LHCN-M2 (cell line): ENCODE results near the gene MRPL27. TPM values are rescaled to one million over a fixed set of nuclear protein-coding genes. Genes with fewer than 3 reads are reported as not detected.

Experiments used
- DNase-seq: peaks from one replicate; pipeline ENCODE4 v3.0.0-alpha.2; 2012; ENCODE audit warnings: low read depth
- total RNA-seq: library from RNA; depleted of rRNA; stranded (reverse); fragments of >200 nt; gene quantifications from 2 replicates; pipeline ENCODE4 v1.2.3, GENCODE V29; 2014; rRNA removed

The MRPL27 gene
- total RNA-seq, 1 experiment from 2014 or later, result 79.4 TPM

GRCh38 chr17:50318501-50319285, 54.3 kb downstream of the MRPL27 start:
- DNase-seq, result peak; percentile 33

Other genes with a start within 250 kb of the MRPL27 start
- gene SAMD14, start 243.0 kb downstream of the MRPL27 start, total RNA-seq, result 1.1 and 1.6 TPM in 2 replicates
- 40.6 and 42.7 TPM in 2 replicates for gene PPP1R9B, start 222.5 kb downstream of the MRPL27 start, total RNA-seq
- 200 and 207 TPM in 2 replicates for gene SGCA, start 207.2 kb downstream of the MRPL27 start, total RNA-seq
- 339 and 356 TPM in 2 replicates for gene COL1A1, start 171.6 kb downstream of the MRPL27 start, total RNA-seq
- not detected in 2 replicates for gene TMEM92, start 98.7 kb downstream of the MRPL27 start, total RNA-seq
- 41.4 and 48.9 TPM in 2 replicates for gene XYLT2, start 27.1 kb downstream of the MRPL27 start, total RNA-seq
- 13.9 and 18.1 TPM in 2 replicates for gene EME1, start within 50 bp of the MRPL27 start, total RNA-seq
- gene LRRC59, start 24.3 kb upstream of the MRPL27 start, total RNA-seq, result 165 and 189 TPM in 2 replicates
- gene ACSF2, start 53.0 kb upstream of the MRPL27 start, total RNA-seq, result 16.6 and 17.0 TPM in 2 replicates
- gene CHAD, start 95.7 kb upstream of the MRPL27 start, total RNA-seq, result not detected in 2 replicates
- 17.8 and 23.2 TPM in 2 replicates for gene RSAD1, start 105.7 kb upstream of the MRPL27 start, total RNA-seq
- 0.34 and 0.83 TPM in 2 replicates for gene MYCBPAP, start 135.3 kb upstream of the MRPL27 start, total RNA-seq
- gene EPN3, start 159.6 kb upstream of the MRPL27 start, total RNA-seq, result 0.11 TPM in 1 of 2 replicates, not detected in the other
- 82.7 and 84.9 TPM in 2 replicates for gene SPATA20, start 174.0 kb upstream of the MRPL27 start, total RNA-seq
- gene CACNA1G, start 187.5 kb upstream of the MRPL27 start, total RNA-seq, result under 0.01 and 0.06 TPM in 2 replicates